NCI-H1436 treated with DMSO at 0.1 percent for 48 hours (cell line): Measurements from ENCODE around the gene HIRA.
"Not testable (repeated sequence)": the region's sequence is repeated elsewhere in the genome, so short reads cannot be mapped to it uniquely, and the experiment has no call there.

Source experiments
- DNase-seq: peaks from one replicate; lab custom pipeline; 2025; lab: John Stamatoyannopoulos, UW

The HIRA gene

DNA sequence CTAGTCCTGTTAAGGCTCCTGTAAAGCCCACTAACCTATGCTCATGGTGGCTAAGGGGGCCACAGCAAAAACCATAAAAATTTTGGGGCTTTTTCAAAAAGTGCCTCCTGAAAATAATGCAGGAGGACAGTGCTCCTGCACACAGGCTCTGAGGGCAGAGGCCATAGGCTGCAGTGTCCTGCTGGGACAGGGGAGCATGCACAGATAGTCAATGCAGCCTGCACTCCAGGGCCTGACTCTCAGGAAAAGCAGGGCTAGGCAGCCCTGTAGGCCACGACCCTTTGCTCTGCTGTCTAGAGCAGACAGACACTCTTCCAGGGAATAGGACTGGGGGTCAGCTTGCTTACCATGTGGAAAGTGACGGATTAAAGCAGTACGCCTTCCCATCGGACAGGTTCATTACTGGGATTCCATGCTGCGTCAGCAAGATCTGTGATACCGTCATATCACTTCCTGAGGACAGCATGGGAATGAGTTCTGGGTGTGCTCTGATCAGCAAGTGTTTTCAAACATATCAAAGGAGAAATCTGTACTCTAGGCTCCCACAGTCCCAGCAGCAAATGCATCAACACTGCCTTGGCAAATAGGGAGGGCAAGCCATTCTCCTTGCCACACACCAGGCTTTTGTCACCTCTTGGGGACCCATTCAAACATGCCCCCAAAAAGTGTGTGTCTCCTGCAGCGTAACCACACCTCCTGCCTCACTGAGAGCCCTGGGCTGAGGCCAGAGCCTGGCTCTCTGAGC is 75.9 kb downstream of the HIRA start:
- DNase-seq = no peak

DNA sequence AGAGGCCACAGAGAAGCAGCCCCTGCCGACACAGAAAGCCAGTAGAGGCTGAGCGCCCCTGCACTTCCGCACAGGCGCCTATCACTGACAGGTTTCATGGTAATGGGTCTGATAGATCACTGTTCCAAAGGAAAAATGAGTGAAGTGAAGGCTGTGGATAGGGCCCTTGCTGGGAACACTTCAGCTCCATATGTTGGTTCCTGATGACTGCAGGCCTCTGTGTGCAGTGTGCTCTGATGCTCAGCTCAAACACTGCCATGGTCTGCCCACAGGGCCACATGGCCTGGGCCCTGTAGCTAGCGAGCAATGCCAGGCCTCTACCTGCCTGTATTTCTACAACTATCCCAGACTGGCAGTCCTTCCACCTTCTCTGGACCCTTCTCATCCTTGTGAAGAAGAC is 77.3 kb downstream of the HIRA start:
- no peak for DNase-seq

- DNase-seq = no peak
Observed at GRCh38 chr22:19353363-19354131, 78.0 kb downstream of the HIRA start.

GRCh38 chr22:19352766-19353165 is 78.8 kb downstream of the HIRA start:
- no peak for DNase-seq

- no peak for DNase-seq
Observed at GRCh38 chr22:19352217-19352616, 79.3 kb downstream of the HIRA start.

DNA sequence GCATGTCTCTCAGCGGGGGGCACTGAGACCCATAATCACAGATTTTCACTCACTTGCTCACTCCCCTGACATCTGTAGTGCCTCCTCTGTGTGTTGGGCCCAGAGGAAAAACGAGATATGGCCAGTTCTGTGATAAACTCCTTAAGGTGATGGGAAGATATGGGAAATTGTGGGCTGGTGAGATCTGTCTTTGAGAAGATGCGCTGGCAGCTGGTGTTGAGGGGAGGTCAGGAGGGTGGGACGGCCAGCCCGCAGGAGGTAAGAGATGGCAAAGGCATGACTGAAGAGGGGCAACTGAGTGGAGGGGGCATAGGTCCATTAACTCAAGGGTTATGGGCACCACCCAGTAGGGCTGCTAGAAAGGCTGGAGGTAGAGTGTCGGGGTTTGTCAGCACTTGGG is 79.9 kb downstream of the HIRA start:
- DNase-seq = no peak

DNA sequence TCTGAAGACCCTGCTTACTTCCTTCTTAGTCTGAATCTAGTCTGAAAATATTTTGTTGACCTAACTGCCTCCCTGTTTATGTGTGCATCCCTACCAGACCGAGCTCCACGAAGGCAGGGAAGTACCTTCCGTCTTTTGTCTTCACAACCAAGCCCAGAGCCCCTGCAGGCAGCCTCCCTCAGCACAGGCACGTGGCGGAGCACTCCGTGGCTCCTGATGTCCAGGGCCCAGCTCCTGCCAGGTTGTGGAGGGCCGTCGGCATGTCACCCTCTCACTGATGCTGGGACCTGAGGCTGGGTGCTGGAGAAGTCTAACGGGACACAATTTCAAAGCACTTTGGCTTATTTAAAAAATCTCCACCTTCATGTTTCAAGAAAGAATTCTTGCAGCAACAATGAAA is 80.6 kb downstream of the HIRA start:
- no peak for DNase-seq

- no peak for DNase-seq
Observed at GRCh38 chr22:19350476-19350859, 81.1 kb downstream of the HIRA start.

- no peak for DNase-seq
Observed at GRCh38 chr22:19349778-19350475, 81.6 kb downstream of the HIRA start.

- no peak for DNase-seq
Observed at GRCh38 chr22:19346677-19347265, 84.8 kb downstream of the HIRA start.

GRCh38 chr22:19344420-19344819 is 87.1 kb downstream of the HIRA start:
- no peak for DNase-seq

- DNase-seq = no peak
Observed at GRCh38 chr22:19343470-19343869, 88.1 kb downstream of the HIRA start.

- no peak for DNase-seq
Observed at GRCh38 chr22:19341500-19341899, 90.0 kb downstream of the HIRA start.

DNA sequence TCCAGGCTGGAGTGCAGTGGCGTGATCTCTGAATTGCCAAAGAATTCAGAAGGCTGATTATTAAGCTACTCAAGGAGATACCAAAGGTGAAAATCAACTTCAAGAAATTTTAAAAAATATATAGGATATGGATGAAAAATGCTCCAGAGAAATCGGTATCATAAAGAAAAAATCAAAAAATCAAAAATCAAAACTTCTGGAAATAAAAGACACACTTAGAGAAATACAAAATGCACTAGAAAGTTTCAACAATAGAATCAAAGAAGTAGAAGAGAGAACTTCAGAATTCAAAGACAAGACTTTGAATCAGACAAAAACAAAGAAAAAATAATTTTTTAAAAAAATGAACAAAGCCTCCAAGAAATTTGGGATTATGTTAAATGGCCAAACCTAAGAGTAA is 94.4 kb downstream of the HIRA start:
- DNase-seq = no peak

DNA sequence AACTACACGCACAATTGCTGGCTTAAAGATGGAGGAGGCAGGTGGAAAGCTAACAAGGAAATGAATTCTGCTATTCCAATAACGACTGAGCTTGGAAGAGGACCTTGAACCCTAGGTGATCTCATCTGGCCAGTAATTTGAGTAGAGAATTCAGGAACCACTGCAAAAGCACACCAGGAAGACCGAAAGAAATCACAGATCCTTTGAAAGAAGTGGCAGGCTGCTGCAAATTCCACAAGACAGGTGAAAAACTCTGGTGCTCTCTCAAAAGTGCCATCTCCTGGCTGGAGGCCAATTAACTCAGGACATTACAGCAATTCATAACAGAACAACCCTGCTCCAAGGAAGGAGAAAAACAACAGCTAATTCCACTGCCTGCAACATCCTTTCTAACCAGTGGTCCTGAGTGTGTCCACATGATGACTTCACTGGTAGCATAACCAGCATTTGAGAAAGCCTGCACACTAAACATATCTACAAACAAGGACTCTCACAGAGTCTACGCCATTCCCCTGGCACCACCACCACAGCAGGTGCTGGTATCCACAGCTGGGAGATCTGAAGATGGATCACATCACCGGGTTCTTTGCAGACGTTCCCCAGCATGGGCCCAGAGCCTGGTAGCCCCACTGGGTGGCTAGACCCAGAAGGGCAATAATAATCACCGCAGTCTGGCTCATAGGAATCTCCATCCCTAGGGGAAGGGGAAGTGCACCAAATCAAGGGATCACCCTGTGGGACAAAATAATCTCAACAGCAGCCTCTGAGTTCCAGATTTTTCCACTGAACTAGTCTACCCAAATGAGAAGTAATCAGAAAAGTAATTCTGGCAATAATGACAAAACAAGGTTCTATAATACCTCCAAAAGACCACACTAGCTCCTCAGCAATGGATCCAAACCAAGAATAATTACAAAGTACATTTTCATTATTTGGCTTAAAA is 95.1 kb downstream of the HIRA start:
- DNase-seq = no peak

- no peak for DNase-seq
Observed at GRCh38 chr22:19331975-19332374, 99.6 kb downstream of the HIRA start.

- no peak for DNase-seq
Observed at GRCh38 chr22:19331474-19331873, 100.1 kb downstream of the HIRA start.

GRCh38 chr22:19330865-19331418 is 100.6 kb downstream of the HIRA start:
- DNase-seq = no peak

DNA sequence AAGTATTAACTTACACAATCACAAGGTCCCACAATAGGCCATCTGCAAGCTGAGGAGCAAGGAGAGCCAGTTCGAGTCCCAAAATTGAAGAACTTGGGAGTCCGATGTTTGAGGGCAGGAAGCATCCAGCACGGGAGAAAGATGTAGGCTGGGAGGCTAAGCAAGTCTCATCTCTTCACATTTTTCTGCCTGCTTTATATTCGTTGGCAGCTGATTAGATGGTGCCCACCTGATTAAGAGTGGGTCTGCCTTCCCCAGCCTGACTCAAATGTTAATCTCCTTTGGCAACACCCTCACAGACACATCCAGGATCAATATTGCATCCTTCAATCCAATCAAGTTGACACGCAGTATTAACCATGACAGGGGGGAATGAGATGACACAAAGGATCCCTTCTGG is 101.3 kb downstream of the HIRA start:
- not testable (repeated sequence) for DNase-seq

GRCh38 chr22:19329454-19329853 is 102.1 kb downstream of the HIRA start:
- DNase-seq = no peak

DNA sequence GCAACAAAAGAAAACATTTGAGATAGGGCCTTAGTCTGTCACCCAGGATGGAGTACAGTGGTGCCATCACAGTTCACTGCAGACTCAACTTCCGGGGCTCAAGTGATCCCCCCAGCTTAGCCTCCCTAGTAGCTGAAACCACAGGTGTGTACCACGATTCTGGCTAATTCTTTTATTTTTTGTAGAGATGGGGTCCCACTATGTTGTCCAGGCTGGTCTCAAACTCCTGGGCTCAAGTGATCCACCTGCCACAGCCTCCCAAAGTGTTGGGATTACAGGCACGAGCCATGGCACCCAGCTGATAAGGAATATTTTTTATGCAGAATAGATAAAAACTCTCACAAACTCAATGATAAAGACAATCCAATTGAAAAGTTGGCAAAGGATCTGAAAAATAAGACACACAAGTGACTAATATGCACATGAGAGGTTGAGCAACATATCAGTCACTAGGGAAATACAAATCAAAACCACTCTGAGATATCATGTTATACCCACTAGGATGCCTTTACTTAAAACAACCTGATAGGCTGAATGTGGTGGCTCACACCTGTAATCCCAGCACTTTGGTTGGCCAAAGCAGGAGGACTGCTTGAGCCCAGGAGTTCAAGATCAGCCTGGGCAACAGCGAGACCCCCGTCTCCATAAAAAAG is 106.1 kb downstream of the HIRA start:
- no peak for DNase-seq
